Endothelial cell of umbilical vein (primary cell): Measurements from ENCODE around the gene SLC22A4. TPM values are rescaled to one million over a fixed set of nuclear protein-coding genes. Genes with fewer than 3 reads are reported as not detected.

Experiments
- BruUV-seq: library from RNA; stranded (reverse); fragments of 400-500 nt; replicated peaks from 2 replicates; lab custom pipeline; 2021; lab: Mats Ljungman, UMichigan
- CTCF ChIA-PET: fragments of 300-600, 350-600 bp; sonication (Branson Sonifier 250); formaldehyde crosslinking; loops from one replicate; lab custom pipeline; 2021; ENCODE audit warnings: antibody characterized with exemption, inconsistent platforms; lab: Charles Lee
- POLR2A ChIA-PET: fragments of 300-600, 350-600 bp; sonication (Branson Sonifier 250); formaldehyde crosslinking; loops from one replicate; lab custom pipeline; 2021; ENCODE audit warnings: antibody characterized with exemption, inconsistent platforms; lab: Charles Lee
- DNase-seq: peaks from one replicate; pipeline ENCODE4 v3.0.0-alpha.2; 2011; ENCODE audit warnings: low read depth, low spot score
- FAIRE-seq: peaks from 2 replicates; lab custom pipeline; 2011; peaks lifted over from hg19 to GRCh38; lab: Jason Lieb, UNC
- H2AFZ ChIP-seq: 2 replicates; pipeline ENCODE4 v1.6.0; 2012; ENCODE audit warnings: low read depth, low read length, control low read depth, inconsistent platforms
- H3K27ac ChIP-seq: 2 replicates; pipeline ENCODE4 v1.5.1; 2011; ENCODE audit warnings: low read depth, mild to moderate bottlenecking, control low read depth, low read length, moderate library complexity; ENCODE audit not compliant: insufficient read depth
- H3K27me3 ChIP-seq, 2 experiments: 2 replicates each; pipeline versions ENCODE4 v1.6.0 to v1.6.1; 2011; ENCODE audit warnings: low read length in 2 of 2, mixed read lengths in 1 of 2; ENCODE audit not compliant: control insufficient read depth in 2 of 2, insufficient read depth in 2 of 2
- H3K36me3 ChIP-seq, 2 experiments: 2 replicates in 1 of 2; 3 replicates in 1 of 2; pipeline ENCODE4 v1.5.1; 2011; ENCODE audit warnings: low read length in 2 of 2, mild to moderate bottlenecking in 1 of 2, moderate library complexity in 1 of 2; ENCODE audit not compliant: control insufficient read depth in 2 of 2, insufficient read depth in 2 of 2; ENCODE audit errors: extremely low read depth in 1 of 2
- H3K4me1 ChIP-seq: 3 replicates; pipeline ENCODE4 v1.5.1; 2011; ENCODE audit warnings: mild to moderate bottlenecking, low read length; ENCODE audit not compliant: control insufficient read depth, insufficient read depth; ENCODE audit errors: extremely low read depth
- H3K4me2 ChIP-seq: 2 replicates; pipeline ENCODE4 v1.6.1; 2011; ENCODE audit warnings: low read length, control low read depth, mixed read lengths; ENCODE audit not compliant: insufficient read depth
- H3K4me3 ChIP-seq, 3 experiments: fragments of 200-600 bp in 1 of 3; sonication (generic), shearing (Covaris generic) in 1 of 3; replicated peaks in 1 of 3; 2 replicates each; pipeline ENCODE4 v1.5.1; 2011 to 2016; ENCODE audit warnings: control low read depth in 3 of 3, low read length in 3 of 3, mild to moderate bottlenecking in 2 of 3, inconsistent platforms in 1 of 3, low read depth in 1 of 3, moderate library complexity in 1 of 3; ENCODE audit not compliant: insufficient read depth in 1 of 3
- H3K79me2 ChIP-seq: 2 replicates; pipeline ENCODE4 v1.6.0; 2012; ENCODE audit warnings: low read length, inconsistent platforms; ENCODE audit not compliant: control insufficient read depth, insufficient read depth
- H3K9ac ChIP-seq: replicated peaks from 2 replicates; pipeline ENCODE3; 2011; ENCODE audit warnings: low read length, control low read depth; ENCODE audit not compliant: insufficient read depth; ENCODE audit errors: extremely low read depth
- H3K9me1 ChIP-seq: replicated peaks from 3 replicates; pipeline ENCODE4 v1.6.0; 2011; ENCODE audit warnings: mild to moderate bottlenecking, low read length; ENCODE audit not compliant: control insufficient read depth, insufficient read depth; ENCODE audit errors: extremely low read depth
- H3K9me3 ChIP-seq: replicated peaks from 2 replicates; pipeline ENCODE4 v1.5.1; 2012; ENCODE audit warnings: low read length, inconsistent platforms; ENCODE audit not compliant: control insufficient read depth, insufficient read depth
- H4K20me1 ChIP-seq: replicated peaks from 2 replicates; pipeline ENCODE3; 2011; ENCODE audit warnings: mild to moderate bottlenecking, low read length; ENCODE audit not compliant: control insufficient read depth, insufficient read depth; ENCODE audit errors: extremely low read depth
- CTCF ChIP-seq, 2 donors: IDR thresholded peaks; 1 replicate in 1 of 2; 2 replicates in 1 of 2; pipeline ENCODE4 v1.5.1; 2011; ENCODE audit warnings: low read length in 2 of 2, mild to moderate bottlenecking in 2 of 2, moderate library complexity in 2 of 2, control low read depth in 1 of 2, inconsistent platforms in 1 of 2, low read depth in 1 of 2; ENCODE audit not compliant: insufficient read depth in 1 of 2; ENCODE audit errors: extremely low read depth in 1 of 2
- FOS ChIP-seq: IDR thresholded peaks from 2 replicates; pipeline ENCODE4 v1.6.1; 2011; ENCODE audit warnings: mild to moderate bottlenecking, low read length, moderate library complexity, borderline replicate concordance; ENCODE audit not compliant: insufficient read depth
- GATA2 ChIP-seq: IDR thresholded peaks from 2 replicates; pipeline ENCODE4 v1.7.0; 2011; ENCODE audit warnings: low read depth, mild to moderate bottlenecking, moderate library complexity, mixed read lengths, low read length; ENCODE audit not compliant: insufficient read length, insufficient read depth
- JUN ChIP-seq: IDR thresholded peaks from 2 replicates; pipeline ENCODE4 v1.6.1; 2011; ENCODE audit warnings: borderline replicate concordance, low read depth; ENCODE audit not compliant: insufficient read length, insufficient read depth
- MYC ChIP-seq: IDR thresholded peaks from one replicate; pipeline ENCODE4 v1.6.1; 2011; ENCODE audit warnings: mild to moderate bottlenecking, low read depth, low read length
- POLR2AphosphoS5 ChIP-seq: IDR thresholded peaks from 2 replicates; pipeline ENCODE4 v1.6.1; 2012; ENCODE audit warnings: low read depth, mild to moderate bottlenecking, control low read depth, low read length, moderate library complexity; ENCODE audit not compliant: insufficient read depth
- dilution Hi-C: fragments of 300-500 bp; cut with MboI; formaldehyde crosslinking; loops from one replicate; pipeline ENCODE4 v1.15.0; 2019; ENCODE audit warnings: low sequenced_read_pairs; ENCODE audit not compliant: extremely low pct_ligation_motif_present
- intact Hi-C: fragments of 100-400 bp; cut with micrococcal nuclease; formaldehyde crosslinking; loops from one replicate; pipeline ENCODE4 v1.10.0; 2022
- polyA plus RNA-seq, 4 experiments: library from polyadenylated mRNA; depleted of rRNA in 3 of 4; stranded (reverse) in 3 of 4; unstranded in 1 of 4; fragments of >200 nt; gene quantifications; 2 replicates each; pipeline versions ENCODE4 v1.2.1 to v1.2.3, GENCODE V29; 2011 to 2012; ENCODE audit warnings: missing spikeins in 1 of 4
- total RNA-seq: library from RNA; stranded (reverse); gene quantifications from 2 replicates; pipeline ENCODE4 v1.2.3, GENCODE V29; 2021

SLC22A4 gene
- total and polyA plus RNA-seq, 2 donors (not counting 3 experiments of a cell fraction or from before 2014, with no cell fraction given): 4.9 to 6.9 TPM

- dilution Hi-C loops (no loop called here), intact Hi-C loops (loop anchor here (1.0 to 10.0 kb wide), 6 partner anchors 75 to 856 kb away; partner anchors contain the start of genes GDF9, HSPA4, IL13 and UQCRQ)
- POLR2A ChIA-PET: interaction anchor here (0.7 to 1.2 kb wide), 2 partner anchors 111 to 153 kb away, joined by 3 read pairs; no protein-coding TSS in a partner anchor
- H3K9me1 ChIP-seq: no peaks in the 10 kb centered on the region
- no peak for DNase-seq
- TF ChIP-seq JUN: no peak
- TF ChIP-seq CTCF (IDR thresholded peaks at IDR 0.05; ENCODE audit: extremely low read depth in 1 of 2, insufficient read depth in 1 of 2, low read depth in 1 of 2, low read length in 2 of 2): no peak
- no peaks in the 10 kb centered on the region for H4K20me1 ChIP-seq
- CTCF ChIA-PET: interaction anchor here (1.3 to 5.9 kb wide), 10 partner anchors 11 to 431 kb away, joined by 3 to 220 read pairs (median 25); partner anchors contain the start of gene IRF1
- H3K4me3 ChIP-seq: no peak overlapping the region
- peak overlapping the region; percentile 99 for H3K27ac ChIP-seq
- no peaks in the 10 kb centered on the region for H3K9me3 ChIP-seq
- peak overlapping the region; percentile 85 for H3K9ac ChIP-seq
- H3K4me1 ChIP-seq: peaks cover 48% of the 10 kb centered on the region
- BruUV-seq: no TSS peak
- no peaks in the 10 kb centered on the region for H3K27me3 ChIP-seq
- H3K36me3 ChIP-seq: no peaks in the 10 kb centered on the region
- no peaks in the 10 kb centered on the region for H3K79me2 ChIP-seq
- no peak for FAIRE-seq
- H3K4me2 ChIP-seq: peak overlapping the region; percentile 86
- H2AFZ ChIP-seq: peak overlapping the region; percentile 44
Measured at GRCh38 chr5:132389051-132389331, 94.8 kb downstream of the SLC22A4 start.

GRCh38 chr5:132389585-132390286 is 95.5 kb downstream of the SLC22A4 start:
- Histone ChIP-seq H3K4me2 (peak overlapping the region; percentile 86), H3K27ac (peak overlapping the region; percentile 99), H3K9me1 (no peaks in the 10 kb centered on the region), H2AFZ (no peak overlapping the region), H3K4me1 (peaks cover 48% of the 10 kb centered on the region), H4K20me1 (no peaks in the 10 kb centered on the region), H3K4me3 (no peak overlapping the region), H3K9ac (peak overlapping the region; percentile 85), H3K79me2 (no peaks in the 10 kb centered on the region), H3K27me3 (no peaks in the 10 kb centered on the region), H3K9me3 (no peaks in the 10 kb centered on the region), H3K36me3 (no peaks in the 10 kb centered on the region)
- no peak for TF ChIP-seq CTCF (IDR thresholded peaks at IDR 0.05; ENCODE audit: extremely low read depth in 1 of 2, insufficient read depth in 1 of 2, low read depth in 1 of 2, low read length in 2 of 2)
- TF ChIP-seq FOS: peak; percentile 98
- TF ChIP-seq POLR2AphosphoS5: peak; percentile 79
- peak; percentile 33 for TF ChIP-seq MYC
- peak; percentile 95 for TF ChIP-seq JUN
- TF ChIP-seq GATA2: no peak
- no TSS peak for BruUV-seq
- ChIA-PET CTCF (interaction anchor here (1.3 to 5.9 kb wide), 8 partner anchors 10 to 430 kb away, joined by 3 to 220 read pairs (median 34); partner anchors contain the start of gene IRF1), POLR2A (interaction anchor here (0.7 kb wide), 1 partner anchor 154 kb away, joined by 3 read pairs; no protein-coding TSS in a partner anchor)
- peak; percentile 88 for DNase-seq
- dilution Hi-C loops: no loop called here
- peak; percentile 99 for FAIRE-seq
- intact Hi-C loops: loop anchor here (1.0 to 10.0 kb wide), 6 partner anchors 75 to 855 kb away; partner anchors contain the start of genes GDF9, HSPA4, IL13 and UQCRQ
